ENCODE results near the gene LYZL4. TPM values are rescaled to one million over a fixed set of nuclear protein-coding genes. Genes with fewer than 3 reads are reported as not detected.

LYZL4 gene
- total and polyA plus RNA-seq, 2 donors (not counting 1 experiment from before 2014, with no cell fraction given) = not detected

DNA sequence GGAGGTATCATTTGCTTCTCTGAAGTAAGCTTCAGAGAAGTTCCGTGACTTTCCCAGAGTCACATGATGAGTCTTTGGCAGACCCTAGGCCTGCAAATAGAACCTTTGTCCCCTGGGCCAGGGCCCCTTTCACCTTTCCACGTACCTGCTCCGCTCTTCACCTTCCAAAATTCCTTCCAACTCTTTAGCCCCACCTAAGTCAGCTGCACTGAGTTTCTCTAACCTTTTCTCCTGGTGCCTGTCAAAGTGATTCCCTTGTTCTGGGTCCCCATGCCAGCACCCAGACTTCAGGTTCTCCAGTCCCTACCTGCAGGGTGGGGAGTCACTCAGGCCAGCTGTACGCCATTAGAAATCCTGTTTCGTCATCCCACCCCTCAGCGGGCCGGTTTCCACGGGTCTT lies 12.8 kb downstream of the LYZL4 start:
- no peaks in the 10 kb centered on the region for H3K36me3 ChIP-seq (replicated peaks in 1 of 2; ENCODE audit: control extremely low read depth in 1 of 2, control insufficient read depth in 1 of 2, extremely low read depth in 1 of 2, insufficient read depth in 2 of 2, low read length in 1 of 2)
- H3K4me3 ChIP-seq (ENCODE audit: control extremely low read depth in 1 of 5, extremely low read depth in 1 of 5, insufficient read depth in 1 of 5, low read depth in 2 of 5, low read length in 4 of 5) = no peak overlapping the region
- no peak overlapping the region for H2AFZ ChIP-seq (ENCODE audit: insufficient read depth, low read depth, low read length, poor library complexity, severe bottlenecking)
- no peak overlapping the region for H3K27ac ChIP-seq (ENCODE audit: low read length in 2 of 2)
- DNase-seq = no peak
- Mint-ChIP-seq H3K27ac (no peak overlapping the region), H3K27me3 (peaks cover 15% of the 10 kb centered on the region), H3K4me1 (no peaks in the 10 kb centered on the region), H3K4me3 (no peak overlapping the region), H3K9me3 (ENCODE audit: insufficient read depth) (no peaks in the 10 kb centered on the region)
- H3K4me1 ChIP-seq (ENCODE audit: control insufficient read depth in 2 of 2, insufficient read depth in 2 of 2, low read length in 2 of 2) = no peaks in the 10 kb centered on the region
- H3K9ac ChIP-seq (ENCODE audit: low read length) = no peak overlapping the region
- ChIA-PET CTCF (no interaction called here), POLR2A (no interaction called here)
- H3K27me3 ChIP-seq (replicated peaks in 1 of 4; ENCODE audit: control extremely low read depth in 1 of 4, control insufficient read depth in 3 of 4, insufficient read depth in 4 of 4, low read length in 3 of 4) = peaks cover 0 to 5% (median 0%) of the 10 kb centered on the region in 4 experiments
- WGBS (ENCODE audit: insufficient coverage) = 96% methylated on average over 8 of the region's 8 CpGs
- no peaks in the 10 kb centered on the region for H4K20me1 ChIP-seq (ENCODE audit: control insufficient read depth, insufficient read depth, low read length, poor library complexity, severe bottlenecking)
- TF ChIP-seq, protein P1, sequence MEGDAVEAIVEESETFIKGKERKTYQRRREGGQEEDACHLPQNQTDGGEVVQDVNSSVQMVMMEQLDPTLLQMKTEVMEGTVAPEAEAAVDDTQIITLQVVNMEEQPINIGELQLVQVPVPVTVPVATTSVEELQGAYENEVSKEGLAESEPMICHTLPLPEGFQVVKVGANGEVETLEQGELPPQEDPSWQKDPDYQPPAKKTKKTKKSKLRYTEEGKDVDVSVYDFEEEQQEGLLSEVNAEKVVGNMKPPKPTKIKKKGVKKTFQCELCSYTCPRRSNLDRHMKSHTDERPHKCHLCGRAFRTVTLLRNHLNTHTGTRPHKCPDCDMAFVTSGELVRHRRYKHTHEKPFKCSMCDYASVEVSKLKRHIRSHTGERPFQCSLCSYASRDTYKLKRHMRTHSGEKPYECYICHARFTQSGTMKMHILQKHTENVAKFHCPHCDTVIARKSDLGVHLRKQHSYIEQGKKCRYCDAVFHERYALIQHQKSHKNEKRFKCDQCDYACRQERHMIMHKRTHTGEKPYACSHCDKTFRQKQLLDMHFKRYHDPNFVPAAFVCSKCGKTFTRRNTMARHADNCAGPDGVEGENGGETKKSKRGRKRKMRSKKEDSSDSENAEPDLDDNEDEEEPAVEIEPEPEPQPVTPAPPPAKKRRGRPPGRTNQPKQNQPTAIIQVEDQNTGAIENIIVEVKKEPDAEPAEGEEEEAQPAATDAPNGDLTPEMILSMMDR (IDR thresholded peaks at IDR 0.05) = no peak
- no peak for TF ChIP-seq EZH2 (IDR thresholded peaks at IDR 0.05; ENCODE audit: borderline replicate concordance, insufficient read depth, low read depth, low read length, poor library complexity, severe bottlenecking)
- H3K4me2 ChIP-seq (replicated peaks; ENCODE audit: low read depth, low read length, poor library complexity, severe bottlenecking) = no peak overlapping the region
- ATAC-seq (ENCODE audit: low read depth) = no peak
- no peaks in the 10 kb centered on the region for H3K79me2 ChIP-seq (ENCODE audit: control insufficient read depth, insufficient read depth, low read length)
- H3K9me3 ChIP-seq (ENCODE audit: control extremely low read depth in 1 of 3, control insufficient read depth in 2 of 3, insufficient read depth in 1 of 3, low read length in 2 of 3) = no peaks in the 10 kb centered on the region
- intact Hi-C loops (cut with micrococcal nuclease) = no loop called here

DNA sequence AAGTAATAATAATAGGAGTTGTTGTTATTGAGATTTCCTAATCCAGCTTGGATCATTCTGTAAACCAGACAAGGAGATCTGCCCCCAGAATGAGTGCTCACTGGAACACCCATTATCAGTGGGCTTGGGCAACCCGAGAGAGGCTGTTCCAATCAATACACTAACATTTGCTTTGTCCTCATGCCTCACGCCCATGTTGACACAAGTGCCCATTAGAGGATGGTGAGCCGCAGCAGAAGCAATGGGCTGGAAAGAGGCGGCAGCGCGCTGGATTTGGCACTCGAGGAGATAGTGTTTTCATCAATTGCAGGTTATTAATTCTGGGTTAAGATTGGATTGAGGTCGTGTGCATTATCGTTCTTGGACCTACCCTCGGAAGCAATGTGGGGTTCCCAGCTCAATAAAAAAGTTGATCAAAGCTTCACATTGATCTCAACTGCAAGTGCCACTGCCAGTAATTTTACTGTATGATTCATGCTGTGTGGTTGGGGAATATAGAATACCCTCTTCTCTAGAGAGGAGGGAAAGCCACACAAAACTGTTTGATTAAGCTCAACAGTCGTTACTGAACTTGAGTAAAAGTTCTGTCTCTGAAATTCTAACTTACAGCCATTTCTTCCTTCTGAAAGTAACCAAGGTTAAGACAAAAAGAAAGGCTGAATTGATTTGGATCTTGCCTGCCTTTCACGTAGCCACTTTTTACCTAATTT lies 15.7 kb downstream of the LYZL4 start:
- Histone ChIP-seq H3K4me1 (ENCODE audit: control insufficient read depth in 2 of 2, insufficient read depth in 2 of 2, low read length in 2 of 2) (no peaks in the 10 kb centered on the region), H3K9me3 (ENCODE audit: control extremely low read depth in 1 of 3, control insufficient read depth in 2 of 3, insufficient read depth in 1 of 3, low read length in 2 of 3) (no peaks in the 10 kb centered on the region), H3K27me3 (replicated peaks in 1 of 4; ENCODE audit: control extremely low read depth in 1 of 4, control insufficient read depth in 3 of 4, insufficient read depth in 4 of 4, low read length in 3 of 4) (peaks cover 0 to 5% (median 0%) of the 10 kb centered on the region in 4 experiments), H3K9ac (ENCODE audit: low read length) (no peak overlapping the region), H3K27ac (ENCODE audit: low read length in 2 of 2) (no peak overlapping the region), H3K79me2 (ENCODE audit: control insufficient read depth, insufficient read depth, low read length) (no peaks in the 10 kb centered on the region), H4K20me1 (ENCODE audit: control insufficient read depth, insufficient read depth, low read length, poor library complexity, severe bottlenecking) (no peaks in the 10 kb centered on the region), H3K4me3 (ENCODE audit: control extremely low read depth in 1 of 5, extremely low read depth in 1 of 5, insufficient read depth in 1 of 5, low read depth in 2 of 5, low read length in 4 of 5) (no peak overlapping the region), H3K4me2 (replicated peaks; ENCODE audit: low read depth, low read length, poor library complexity, severe bottlenecking) (no peak overlapping the region), H2AFZ (ENCODE audit: insufficient read depth, low read depth, low read length, poor library complexity, severe bottlenecking) (no peak overlapping the region), H3K36me3 (replicated peaks in 1 of 2; ENCODE audit: control extremely low read depth in 1 of 2, control insufficient read depth in 1 of 2, extremely low read depth in 1 of 2, insufficient read depth in 2 of 2, low read length in 1 of 2) (no peaks in the 10 kb centered on the region)
- DNase-seq (no peak), ATAC-seq (ENCODE audit: low read depth) (no peak)
- CTCF ChIA-PET = no interaction called here
- POLR2A ChIA-PET = no interaction called here
- H3K27me3 Mint-ChIP-seq = peaks cover 22% of the 10 kb centered on the region
- TF ChIP-seq, protein P1 (IDR thresholded peaks at IDR 0.05) = no peak
- no peak for TF ChIP-seq EZH2 (IDR thresholded peaks at IDR 0.05; ENCODE audit: borderline replicate concordance, insufficient read depth, low read depth, low read length, poor library complexity, severe bottlenecking)
- no peaks in the 10 kb centered on the region for H3K4me1 Mint-ChIP-seq
- H3K27ac Mint-ChIP-seq = no peak overlapping the region
- WGBS (ENCODE audit: insufficient coverage) = 84% methylated on average over 9 of the region's 12 CpGs
- no peak overlapping the region for H3K4me3 Mint-ChIP-seq
- no peaks in the 10 kb centered on the region for H3K9me3 Mint-ChIP-seq (ENCODE audit: insufficient read depth)
- intact Hi-C loops (cut with micrococcal nuclease) = no loop called here

All from B cell (primary cell).